H9 (cell line): ENCODE measurements around the gene MBOAT2. TPM values are rescaled to one million over a fixed set of nuclear protein-coding genes. Genes with fewer than 3 reads are reported as not detected.

Experiments
- DNase-seq: peaks from one replicate; pipeline ENCODE4 v3.0.0-alpha.2; 2017
- H2AFZ ChIP-seq: one replicate; pipeline ENCODE4 v1.6.1; 2013; ENCODE audit warnings: mild to moderate bottlenecking, low read length, control low read depth, moderate library complexity
- H2AK5ac ChIP-seq: 2 replicates; pipeline ENCODE4 v1.6.1; 2013; ENCODE audit warnings: low read length, control low read depth, mixed read lengths; ENCODE audit not compliant: insufficient read length
- H2BK120ac ChIP-seq: one replicate; pipeline ENCODE4 v1.6.1; 2013; ENCODE audit warnings: low read depth, mild to moderate bottlenecking, low read length, control low read depth, inconsistent platforms; ENCODE audit not compliant: poor library complexity, severe bottlenecking
- H2BK12ac ChIP-seq: 2 replicates; pipeline ENCODE4 v1.6.1; 2013; ENCODE audit warnings: low read length, control low read depth, mixed read lengths, low read depth; ENCODE audit not compliant: insufficient read length
- H2BK15ac ChIP-seq: 2 replicates; pipeline ENCODE4 v1.6.1; 2013; ENCODE audit warnings: low read depth, low read length, control low read depth
- H2BK20ac ChIP-seq: one replicate; pipeline ENCODE4 v1.6.1; 2013; ENCODE audit warnings: low read depth, mild to moderate bottlenecking, low read length, control low read depth, inconsistent platforms; ENCODE audit not compliant: poor library complexity, severe bottlenecking
- H2BK5ac ChIP-seq: 2 replicates; pipeline ENCODE4 v1.6.1; 2013; ENCODE audit warnings: low read length, control low read depth, mixed read lengths; ENCODE audit not compliant: insufficient read length
- H3K14ac ChIP-seq: 2 replicates; pipeline ENCODE4 v1.6.1; 2013; ENCODE audit warnings: low read length, control low read depth; ENCODE audit not compliant: insufficient read depth
- H3K18ac ChIP-seq: 2 replicates; pipeline ENCODE4 v1.6.1; 2013; ENCODE audit warnings: low read depth, mild to moderate bottlenecking, mixed read lengths, low read length, control low read depth; ENCODE audit not compliant: insufficient read length
- H3K23ac ChIP-seq: 2 replicates; pipeline ENCODE4 v1.6.1; 2013; ENCODE audit warnings: low read length, control low read depth, mixed read lengths, low read depth; ENCODE audit not compliant: insufficient read length
- H3K23me2 ChIP-seq: 2 replicates; pipeline ENCODE4 v1.6.1; 2013; ENCODE audit warnings: low read depth, mild to moderate bottlenecking, mixed read lengths, low read length, control low read depth; ENCODE audit not compliant: insufficient read length, poor library complexity, severe bottlenecking
- H3K27ac ChIP-seq: 2 replicates; pipeline ENCODE4 v1.5.1; 2013; ENCODE audit warnings: low read length, control low read depth, mixed read lengths, low read depth; ENCODE audit not compliant: insufficient read length
- H3K27me3 ChIP-seq: 2 replicates; pipeline ENCODE4 v1.6.1; 2013; ENCODE audit warnings: low read length, control low read depth, inconsistent platforms; ENCODE audit not compliant: insufficient read depth
- H3K4ac ChIP-seq: 2 replicates; pipeline ENCODE4 v1.6.1; 2013; ENCODE audit warnings: low read depth, mild to moderate bottlenecking, control low read depth, inconsistent platforms, low read length, moderate library complexity
- H3K4me1 ChIP-seq: 2 replicates; pipeline ENCODE4 v1.6.1; 2013; ENCODE audit warnings: low read length, control low read depth, inconsistent platforms; ENCODE audit not compliant: insufficient read depth
- H3K4me2 ChIP-seq: 2 replicates; pipeline ENCODE4 v1.6.1; 2013; ENCODE audit warnings: low read length, control low read depth, mixed read lengths; ENCODE audit not compliant: insufficient read length, insufficient read depth
- H3K56ac ChIP-seq: 2 replicates; pipeline ENCODE4 v1.6.1; 2013; ENCODE audit warnings: low read depth, mild to moderate bottlenecking, mixed read lengths, low read length, control low read depth; ENCODE audit not compliant: insufficient read length
- H3K79me1 ChIP-seq: 2 replicates; pipeline ENCODE4 v1.6.1; 2013; ENCODE audit warnings: low read depth, mild to moderate bottlenecking, moderate library complexity, low read length, control low read depth, inconsistent platforms; ENCODE audit not compliant: insufficient read depth, poor library complexity, severe bottlenecking
- H3K79me2 ChIP-seq: 2 replicates; pipeline ENCODE4 v1.6.1; 2013; ENCODE audit warnings: low read length, control low read depth, inconsistent platforms; ENCODE audit not compliant: insufficient read depth
- H3K9ac ChIP-seq: 2 replicates; pipeline ENCODE4 v1.6.1; 2013; ENCODE audit warnings: low read length, control low read depth, mixed read lengths; ENCODE audit not compliant: insufficient read length; ENCODE audit errors: extremely low read depth
- H3K9me3 ChIP-seq: one replicate; pipeline ENCODE4 v1.6.1; 2013; ENCODE audit warnings: low read depth, low read length, inconsistent platforms; ENCODE audit not compliant: control insufficient read depth
- H3T11ph ChIP-seq: one replicate; pipeline ENCODE4 v1.6.1; 2013; ENCODE audit warnings: mild to moderate bottlenecking, low read length, control low read depth, inconsistent platforms
- H4K20me1 ChIP-seq: one replicate; pipeline ENCODE4 v1.6.1; 2013; ENCODE audit not compliant: control insufficient read depth, insufficient read length, insufficient read depth
- H4K5ac ChIP-seq: 2 replicates; pipeline ENCODE4 v1.6.1; 2013; ENCODE audit warnings: low read depth, mild to moderate bottlenecking, mixed read lengths, low read length, control low read depth; ENCODE audit not compliant: insufficient read length
- H4K8ac ChIP-seq: replicated peaks from 2 replicates; pipeline ENCODE4 v1.6.1; 2013; ENCODE audit warnings: low read length, control low read depth, mixed read lengths, low read depth; ENCODE audit not compliant: insufficient read length
- H4K91ac ChIP-seq: 2 replicates; pipeline ENCODE4 v1.6.1; 2013; ENCODE audit warnings: low read depth, mild to moderate bottlenecking, moderate library complexity, mixed read lengths, low read length, control low read depth; ENCODE audit not compliant: insufficient read length
- H3K27ac Mint-ChIP-seq, 3 experiments: 2 replicates in 2 of 3; 3 replicates in 1 of 3; pipeline ENCODE4 v1.8.0; 2020 to 2021; ENCODE audit warnings: mixed read lengths in 3 of 3, mild to moderate bottlenecking in 1 of 3, moderate library complexity in 1 of 3
- H3K27me3 Mint-ChIP-seq: 2 replicates; pipeline ENCODE4 v1.8.0; 2021; ENCODE audit warnings: low read depth, mild to moderate bottlenecking, moderate library complexity, mixed read lengths
- H3K36me3 Mint-ChIP-seq, 3 experiments: 2 replicates in 2 of 3; 3 replicates in 1 of 3; pipeline ENCODE4 v1.8.0; 2020 to 2021; ENCODE audit warnings: low read depth in 3 of 3, mixed read lengths in 3 of 3; ENCODE audit not compliant: insufficient read depth in 1 of 3
- H3K4me1 Mint-ChIP-seq, 2 experiments: 2 replicates each; pipeline ENCODE4 v1.8.0; 2020; ENCODE audit warnings: mixed read lengths in 2 of 2
- H3K4me3 Mint-ChIP-seq, 2 experiments: 2 replicates in 1 of 2; 3 replicates in 1 of 2; pipeline ENCODE4 v1.8.0; 2020 to 2021; ENCODE audit warnings: mild to moderate bottlenecking in 2 of 2, mixed read lengths in 2 of 2, moderate library complexity in 1 of 2
- H3K9me3 Mint-ChIP-seq, 2 experiments: 2 replicates in 1 of 2; 3 replicates in 1 of 2; pipeline ENCODE4 v1.8.0; 2020; ENCODE audit warnings: mild to moderate bottlenecking in 2 of 2, mixed read lengths in 2 of 2, moderate library complexity in 1 of 2
- CTCF ChIP-seq: fragments of 200-600 bp; sonication (generic); conservative IDR thresholded peaks from 3 replicates; pipeline ENCODE4 v1.8.0; 2021; ENCODE audit warnings: antibody characterized with exemption, mild to moderate bottlenecking
- WGBS: extraction: QIAGEN DNeasy Blood & Tissue Kit; methylation state at CpG from one replicate; pipeline ENCODE4 v1.1.7; 2013; ENCODE audit warnings: missing lambda C conversion rate, low lambda C conversion rate, mixed read lengths; ENCODE audit not compliant: insufficient read length; ENCODE audit errors: extremely low coverage; 5-methylcytosine and 5-hydroxymethylcytosine counted together
- total RNA-seq: library from RNA; stranded (reverse); gene quantifications from 2 replicates; pipeline ENCODE4 v1.2.1, GENCODE V29; 2021

The MBOAT2 gene
- total RNA-seq, 1 experiment from 2014 or later, result 20.2 TPM

- no peak for DNase-seq
- Histone ChIP-seq H3K23me2 (peaks cover 6% of the 10 kb centered on the region), H3K23ac (no peak overlapping the region), H3K9me3 (no peaks in the 10 kb centered on the region), H3K4me1 (no peaks in the 10 kb centered on the region; the same call in 1 of the 2 replicates), H2BK12ac (no peak overlapping the region), H3K4ac (no peak overlapping the region), H3T11ph (no peak overlapping the region), H3K79me1 (no peaks in the 10 kb centered on the region), H3K27ac (no peak overlapping the region), H2BK5ac (no peak overlapping the region), H3K9ac (no peak overlapping the region), H3K18ac (no peak overlapping the region), H4K20me1 (no peaks in the 10 kb centered on the region), H4K5ac (no peak overlapping the region), H4K8ac (no peak overlapping the region), H2BK20ac (no peak overlapping the region), H3K56ac (no peak overlapping the region), H3K27me3 (no peaks in the 10 kb centered on the region), H3K4me2 (no peak overlapping the region), H2BK15ac (no peak overlapping the region), H2BK120ac (no peak overlapping the region), H4K91ac (no peak overlapping the region), H2AK5ac (no peak overlapping the region), H3K79me2 (peaks cover 4% of the 10 kb centered on the region; the same call in 1 of the 2 replicates), H2AFZ (no peak overlapping the region), H3K14ac (no peak overlapping the region)
- Mint-ChIP-seq H3K4me1 (peaks cover 54 to 56% of the 10 kb centered on the region in 2 experiments), H3K9me3 (no peaks in the 10 kb centered on the region), H3K27ac (no peak overlapping the region), H3K36me3 (no peaks in the 10 kb centered on the region), H3K4me3 (no peak overlapping the region), H3K27me3 (peaks cover 3% of the 10 kb centered on the region)
- no CpG with 5 or more reads among the region's 2 CpGs for WGBS
- no peak for TF ChIP-seq CTCF
Observed at GRCh38 chr2:8997631-8998030, 5.9 kb downstream of the MBOAT2 start.
